Measurements from ENCODE around the gene PLXNA3. TPM values are rescaled to one million over a fixed set of nuclear protein-coding genes. Genes with fewer than 3 reads are reported as not detected.

Gene PLXNA3
- total RNA-seq, 2 donors from 2014 or later: 39.4 to 42.9 TPM

Other genes with a start within 250 kb of the PLXNA3 start
- not detected for gene OPN1MW2, start 238.5 kb upstream of the PLXNA3 start, total RNA-seq
- gene OPN1MW3, start 200.7 kb upstream of the PLXNA3 start, total RNA-seq: not detected
- not detected for gene TEX28, start 163.2 kb upstream of the PLXNA3 start, total RNA-seq
- under 1 TPM; 0.65 to 0.74 TPM for gene TKTL1, start 162.5 kb upstream of the PLXNA3 start, total RNA-seq
- 100 to 1,000 TPM; 755 to 777 TPM for gene FLNA, start 83.6 kb upstream of the PLXNA3 start, total RNA-seq
- 10 to 100 TPM; 91.0 to 92.9 TPM for gene EMD, start 79.0 kb upstream of the PLXNA3 start, total RNA-seq
- gene RPL10, start 59.9 kb upstream of the PLXNA3 start, total RNA-seq: 1,000 to 10,000 TPM; 3,958 to 4,635 TPM
- gene DNASE1L1, start 49.0 kb upstream of the PLXNA3 start, total RNA-seq: 10 to 100 TPM in 1 of 2 donors, 1 to 10 TPM in 1; 9.3 to 11.4 TPM
- gene TAFAZZIN, start 46.7 kb upstream of the PLXNA3 start, total RNA-seq: 100 to 1,000 TPM in 1 of 2 donors, 10 to 100 TPM in 1; 89.0 to 106 TPM
- gene ATP6AP1, start 29.6 kb upstream of the PLXNA3 start, total RNA-seq: 10 to 100 TPM; 37.0 to 38.7 TPM
- gene GDI1, start 21.1 kb upstream of the PLXNA3 start, total RNA-seq: 100 to 1,000 TPM; 115 to 118 TPM
- 10 to 100 TPM; 49.6 to 56.6 TPM for gene FAM50A, start 14.1 kb upstream of the PLXNA3 start, total RNA-seq
- 10 to 100 TPM; 34.3 to 35.8 TPM for gene LAGE3, start 21.0 kb downstream of the PLXNA3 start, total RNA-seq
- gene UBL4A, start 28.3 kb downstream of the PLXNA3 start, total RNA-seq: 10 to 100 TPM; 45.0 to 53.5 TPM
- 10 to 100 TPM; 19.9 to 25.1 TPM for gene SLC10A3, start 32.3 kb downstream of the PLXNA3 start, total RNA-seq
- gene FAM3A, start 58.0 kb downstream of the PLXNA3 start, total RNA-seq: 10 to 100 TPM; 31.2 to 32.9 TPM
- gene G6PD, start 88.6 kb downstream of the PLXNA3 start, total RNA-seq: 10 to 100 TPM; 46.9 to 47.3 TPM
- 10 to 100 TPM; 38.4 to 39.4 TPM for gene IKBKG, start 89.3 kb downstream of the PLXNA3 start, total RNA-seq
- gene CTAG1A, start 126.9 kb downstream of the PLXNA3 start, total RNA-seq: not detected
- not detected for gene CTAG1B, start 161.0 kb downstream of the PLXNA3 start, total RNA-seq
- gene CTAG2, start 195.3 kb downstream of the PLXNA3 start, total RNA-seq: not detected

All from activated T-cell treated with anti-CD3 and anti-CD28 coated beads, Interleukin-2, amount 50 U/mL, for 72 hours (primary cell).